Gastrocnemius medialis (tissue), 4 donors: ENCODE data around the gene POC1A. TPM values are rescaled to one million over a fixed set of nuclear protein-coding genes. Genes with fewer than 3 reads are reported as not detected.
"Not testable (repeated sequence)": the region's sequence is repeated elsewhere in the genome, so short reads cannot be mapped to it uniquely, and the experiment has no call there.

ENCODE experiments used
- ATAC-seq, 2 donors: fragments of 150-250 bp; one replicate each; pipeline ENCODE4 v1.9.1; 2016
- DNase-seq, 2 donors: peaks; one replicate each; pipeline ENCODE4 v3.0.0-alpha.2; 2019
- H3K27ac ChIP-seq, 4 donors: fragments of 200-600 bp; sonication (generic); 1 replicate in 1 of 4; 2 replicates in 3 of 4; pipeline ENCODE4 v1.5.1; 2016 to 2018; ENCODE audit warnings: mild to moderate bottlenecking in 2 of 4, moderate library complexity in 1 of 4
- H3K27me3 ChIP-seq, 3 donors: fragments of 200-600 bp; sonication (generic) in 2 of 3; 1 replicate in 1 of 3; 2 replicates in 2 of 3; pipeline versions ENCODE4 v1.5.1 to v1.6.0; 2016 to 2019; ENCODE audit warnings: mild to moderate bottlenecking in 1 of 3, moderate library complexity in 1 of 3
- H3K36me3 ChIP-seq, 2 donors: fragments of 200-600 bp; sonication (generic) in 1 of 2; one replicate each; pipeline ENCODE4 v1.5.1; 2017 to 2018
- H3K4me1 ChIP-seq, 2 donors: fragments of 200-600 bp; sonication (generic) in 1 of 2; one replicate each; pipeline ENCODE4 v1.5.1; 2016 to 2017; ENCODE audit warnings: mild to moderate bottlenecking in 2 of 2
- H3K4me3 ChIP-seq, 4 donors: fragments of 200-600 bp; sonication (generic) in 3 of 4; 1 replicate in 1 of 4; 2 replicates in 3 of 4; pipeline ENCODE4 v1.5.1; 2016 to 2019; ENCODE audit warnings: mild to moderate bottlenecking in 2 of 4
- H3K9me3 ChIP-seq, 3 donors: fragments of 200-600 bp; sonication (generic) in 2 of 3; 1 replicate in 1 of 3; 2 replicates in 2 of 3; pipeline ENCODE4 v1.5.1; 2016 to 2019
- POLR2A ChIP-seq, 2 donors: fragments of 450-650 bp; IDR thresholded peaks; one replicate each; pipeline ENCODE4 v1.6.1; 2017; ENCODE audit warnings: antibody characterized with exemption in 2 of 2, mild to moderate bottlenecking in 2 of 2, moderate library complexity in 2 of 2
- in situ Hi-C, 4 donors: fragments of 200-750 bp; cut with MboI; loops; one replicate each; pipeline versions ENCODE4 v1.15.0 to v1.8.0; 2017; ENCODE audit warnings: low sequenced_read_pairs in 4 of 4
- intact Hi-C: fragments of 100-400 bp; cut with DNase I; formaldehyde crosslinking; loops from one replicate; pipeline ENCODE4 v1.15.1; 2023; ENCODE audit warnings: low total_unique reads
- total RNA-seq, 4 donors: library from RNA; depleted of rRNA; stranded (reverse); fragments of >200 nt; gene quantifications; one replicate each; pipeline versions ENCODE4 v1.1.0 to v1.2.3, GENCODE V29; 2016
- TF ChIP-seq, protein P1 (sequence below), 5 experiments: fragments of 450-650 bp in 3 of 5; fragments of 200-600 bp in 2 of 5; sonication (generic) in 2 of 5; IDR thresholded peaks in 4 of 5; conservative IDR thresholded peaks in 1 of 5; 1 replicate in 4 of 5; 2 replicates in 1 of 5; pipeline ENCODE4 v1.5.1; 2016 to 2019; ENCODE audit warnings: antibody characterized with exemption in 5 of 5, mild to moderate bottlenecking in 3 of 5, moderate library complexity in 3 of 5

Gene POC1A
- total RNA-seq, 4 donors from 2014 or later: 0.51 to 3.2 (median 0.81) TPM

DNA sequence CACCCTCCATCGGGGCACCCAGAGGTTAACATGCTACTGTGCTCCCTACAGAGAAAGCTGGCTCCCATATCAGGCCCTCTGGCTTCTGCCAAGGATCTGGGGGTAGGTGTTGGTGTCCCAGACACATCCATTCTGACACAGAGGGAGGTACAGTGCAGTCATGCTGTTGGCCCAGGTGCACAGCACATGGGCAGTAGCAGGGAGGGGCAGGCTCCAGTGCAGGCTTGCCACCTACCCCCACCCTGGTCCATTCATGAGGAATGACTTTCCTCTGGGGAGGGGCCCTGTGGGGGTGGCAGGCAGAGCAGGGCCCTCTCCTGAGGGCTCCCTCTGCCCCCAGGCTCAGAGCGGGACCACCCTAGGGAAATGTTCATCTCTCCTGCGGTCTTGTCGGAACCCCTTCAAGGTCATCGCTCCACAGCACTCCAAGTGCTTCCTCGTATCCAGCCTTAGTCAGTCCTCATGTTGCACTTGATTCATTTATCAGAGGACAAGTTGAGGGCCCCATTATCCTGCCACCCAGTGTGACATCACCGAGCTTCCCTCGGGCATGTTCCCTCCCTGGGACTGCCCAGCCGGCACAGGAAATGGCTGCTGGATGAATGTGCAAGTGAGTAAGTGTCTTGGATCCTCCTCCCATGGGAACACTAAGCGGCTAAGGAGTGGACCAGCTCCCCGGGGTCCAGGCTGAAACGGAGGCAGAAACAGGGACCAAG is 107.9 kb downstream of the POC1A start:
- H3K27me3 ChIP-seq: no peaks in the 10 kb centered on the region
- intact Hi-C loops: no loop called here
- H3K27ac ChIP-seq: peak overlapping the region; percentile 3 to 66 (median 48)
- TF ChIP-seq POLR2A (IDR thresholded peaks at IDR 0.05): no peak
- TF ChIP-seq, protein P1, sequence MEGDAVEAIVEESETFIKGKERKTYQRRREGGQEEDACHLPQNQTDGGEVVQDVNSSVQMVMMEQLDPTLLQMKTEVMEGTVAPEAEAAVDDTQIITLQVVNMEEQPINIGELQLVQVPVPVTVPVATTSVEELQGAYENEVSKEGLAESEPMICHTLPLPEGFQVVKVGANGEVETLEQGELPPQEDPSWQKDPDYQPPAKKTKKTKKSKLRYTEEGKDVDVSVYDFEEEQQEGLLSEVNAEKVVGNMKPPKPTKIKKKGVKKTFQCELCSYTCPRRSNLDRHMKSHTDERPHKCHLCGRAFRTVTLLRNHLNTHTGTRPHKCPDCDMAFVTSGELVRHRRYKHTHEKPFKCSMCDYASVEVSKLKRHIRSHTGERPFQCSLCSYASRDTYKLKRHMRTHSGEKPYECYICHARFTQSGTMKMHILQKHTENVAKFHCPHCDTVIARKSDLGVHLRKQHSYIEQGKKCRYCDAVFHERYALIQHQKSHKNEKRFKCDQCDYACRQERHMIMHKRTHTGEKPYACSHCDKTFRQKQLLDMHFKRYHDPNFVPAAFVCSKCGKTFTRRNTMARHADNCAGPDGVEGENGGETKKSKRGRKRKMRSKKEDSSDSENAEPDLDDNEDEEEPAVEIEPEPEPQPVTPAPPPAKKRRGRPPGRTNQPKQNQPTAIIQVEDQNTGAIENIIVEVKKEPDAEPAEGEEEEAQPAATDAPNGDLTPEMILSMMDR (IDR thresholded peaks at IDR 0.05 in 4 of 5, conservative IDR thresholded peaks at IDR 0.05 in 1 of 5): no peak
- H3K4me1 ChIP-seq: peaks cover 29 to 41% of the 10 kb centered on the region in 2 donors
- DNase-seq: no peak
- in situ Hi-C loops: no loop called here
- peaks cover 0 to 27% of the 10 kb centered on the region in 2 donors for H3K36me3 ChIP-seq
- no peak overlapping the region for H3K4me3 ChIP-seq
- peak; percentile 25 to 37 for ATAC-seq
- H3K9me3 ChIP-seq: no peaks in the 10 kb centered on the region

DNA sequence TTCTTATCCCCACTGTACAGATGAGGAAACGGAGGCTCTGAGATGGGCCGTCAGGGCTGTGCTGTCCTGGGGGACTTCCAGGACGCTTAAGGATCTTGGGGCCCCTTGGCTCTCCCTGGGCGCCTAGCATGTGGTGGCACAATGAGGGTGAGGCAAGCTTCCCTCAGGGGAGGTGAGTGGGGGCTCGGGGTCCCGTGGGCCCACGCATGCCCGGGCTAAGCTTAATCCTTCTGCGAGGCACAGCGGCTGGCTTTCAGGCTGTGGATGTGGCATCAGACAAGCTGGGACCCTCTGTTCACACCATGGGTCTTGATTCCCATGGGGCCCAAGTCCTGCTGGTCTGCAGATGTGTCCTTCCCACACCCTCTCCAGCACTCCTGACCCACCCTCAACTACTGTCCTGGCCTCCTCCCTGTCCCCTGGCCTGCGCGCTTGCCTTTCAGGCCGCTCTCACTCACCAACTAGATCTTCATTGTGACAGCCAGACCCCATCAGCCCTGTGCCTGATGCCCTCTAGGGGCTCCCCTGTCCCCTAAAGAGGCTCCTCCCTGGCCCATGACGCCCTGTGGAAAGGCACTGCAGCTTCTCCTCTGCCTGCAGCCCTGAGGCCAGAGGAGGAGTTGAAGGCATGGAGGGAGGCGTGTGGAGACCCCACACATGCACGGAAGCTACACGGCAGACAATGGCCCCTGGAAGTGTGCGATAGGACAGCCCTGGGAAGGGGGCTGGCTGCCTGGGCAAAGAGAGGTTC is 109.2 kb downstream of the POC1A start:
- intact Hi-C loops (no loop called here), in situ Hi-C loops (no loop called here)
- ATAC-seq (no peak), DNase-seq (no peak)
- H3K9me3 ChIP-seq: no peaks in the 10 kb centered on the region
- peak overlapping the region in 1 of 4 donors; percentile 31 for H3K27ac ChIP-seq
- H3K4me1 ChIP-seq: peaks cover 31 to 40% of the 10 kb centered on the region in 2 donors
- no peak overlapping the region for H3K4me3 ChIP-seq
- H3K36me3 ChIP-seq: peaks cover 0 to 14% of the 10 kb centered on the region in 2 donors
- TF ChIP-seq, protein P1 (IDR thresholded peaks at IDR 0.05 in 4 of 5, conservative IDR thresholded peaks at IDR 0.05 in 1 of 5): no peak
- no peak for TF ChIP-seq POLR2A (IDR thresholded peaks at IDR 0.05)
- H3K27me3 ChIP-seq: no peaks in the 10 kb centered on the region

- TF ChIP-seq, protein P1 (IDR thresholded peaks at IDR 0.05 in 4 of 5, conservative IDR thresholded peaks at IDR 0.05 in 1 of 5): no peak
- TF ChIP-seq POLR2A (IDR thresholded peaks at IDR 0.05): no peak
- intact Hi-C loops: no loop called here
- no peaks in the 10 kb centered on the region for H3K9me3 ChIP-seq
- no peaks in the 10 kb centered on the region for H3K27me3 ChIP-seq
- no peak for ATAC-seq
- DNase-seq: no peak
- no peak overlapping the region for H3K4me3 ChIP-seq
- in situ Hi-C loops: no loop called here
- peak overlapping the region in 2 of 4 donors; percentile 5 to 31 for H3K27ac ChIP-seq
- peaks cover 0 to under 1% of the 10 kb centered on the region in 2 donors for H3K36me3 ChIP-seq
- peaks cover 40 to 41% of the 10 kb centered on the region in 2 donors for H3K4me1 ChIP-seq
Measured at GRCh38 chr3:52043750-52044149, 110.5 kb downstream of the POC1A start.

- ATAC-seq, H3K27ac ChIP-seq, H3K9me3 ChIP-seq, DNase-seq, H3K36me3 ChIP-seq, H3K4me3 ChIP-seq, H3K27me3 ChIP-seq, in situ Hi-C loops, intact Hi-C loops: not testable (repeated sequence)
- H3K4me1 ChIP-seq: peaks cover 40 to 41% of the 10 kb centered on the region in 2 donors
Measured at GRCh38 chr3:52043039-52043438, 111.2 kb downstream of the POC1A start.

- peak in 1 of 2 donors; percentile 32 for ATAC-seq
- DNase-seq: no peak
- TF ChIP-seq, protein P1 (IDR thresholded peaks at IDR 0.05 in 4 of 5, conservative IDR thresholded peaks at IDR 0.05 in 1 of 5): peak in 1 of 5 experiments; percentile 36
- TF ChIP-seq POLR2A (IDR thresholded peaks at IDR 0.05): no peak
- Histone ChIP-seq H3K27ac (peak overlapping the region in 2 of 4 donors; percentile 49 to 67), H3K27me3 (no peaks in the 10 kb centered on the region), H3K4me1 (peaks cover 28 to 29% of the 10 kb centered on the region in 2 donors), H3K36me3 (no peaks in the 10 kb centered on the region), H3K4me3 (no peak overlapping the region), H3K9me3 (no peaks in the 10 kb centered on the region)
- in situ Hi-C loops (no loop called here), intact Hi-C loops (no loop called here)
Measured at GRCh38 chr3:52041118-52041731, 113.0 kb downstream of the POC1A start.
